GM18499 (cell line): ENCODE measurements around the gene HIVEP1.

ENCODE experiments used
- ATAC-seq: cut with Tn5 transposase; IDR thresholded peaks from one replicate; pipeline ENCODE4 v1.9.1; 2021; ENCODE audit warnings: moderate number of reproducible peaks; ENCODE audit not compliant: insufficient read depth, unreplicated experiment

The HIVEP1 gene

GRCh38 chr6:12012038-12012557 lies at the start of gene HIVEP1:
TSS of gene HIVEP1 (plus strand) at chr6:12012312. CDS start at chr6:12015629, 3,317 bp downstream.
- no peak for ATAC-seq

GRCh38 chr6:11963756-11964500 lies 48.2 kb upstream of the HIVEP1 start:
- ATAC-seq, result no peak

- no peak for ATAC-seq
Measured at GRCh38 chr6:11964729-11965335, 47.3 kb upstream of the HIVEP1 start.

- no peak for ATAC-seq
Measured at GRCh38 chr6:11965499-11965898, 46.6 kb upstream of the HIVEP1 start.

GRCh38 chr6:11968241-11968806 lies 43.8 kb upstream of the HIVEP1 start:
- ATAC-seq, result no peak

GRCh38 chr6:11969092-11969491 lies 43.0 kb upstream of the HIVEP1 start:
- no peak for ATAC-seq

- ATAC-seq, result no peak
Measured at GRCh38 chr6:11970114-11970513, 42.0 kb upstream of the HIVEP1 start.

- no peak for ATAC-seq
Measured at GRCh38 chr6:11971154-11971553, 41.0 kb upstream of the HIVEP1 start.

GRCh38 chr6:11972270-11972669 lies 39.8 kb upstream of the HIVEP1 start:
- ATAC-seq, result no peak

- ATAC-seq, result no peak
Measured at GRCh38 chr6:11972806-11973205, 39.3 kb upstream of the HIVEP1 start.

- ATAC-seq, result no peak
Measured at GRCh38 chr6:11973238-11973637, 38.9 kb upstream of the HIVEP1 start.

- no peak for ATAC-seq
Measured at GRCh38 chr6:11974089-11974488, 38.0 kb upstream of the HIVEP1 start.

GRCh38 chr6:11975353-11975977 lies 36.6 kb upstream of the HIVEP1 start:
- ATAC-seq, result peak; percentile 68

- no peak for ATAC-seq
Measured at GRCh38 chr6:11976489-11976888, 35.6 kb upstream of the HIVEP1 start.

GRCh38 chr6:11977193-11977592 lies 34.9 kb upstream of the HIVEP1 start:
- ATAC-seq, result no peak

GRCh38 chr6:11977738-11978137 lies 34.4 kb upstream of the HIVEP1 start:
- ATAC-seq, result no peak

GRCh38 chr6:11978169-11978987 lies 33.7 kb upstream of the HIVEP1 start:
- ATAC-seq, result no peak

- ATAC-seq, result no peak
Measured at GRCh38 chr6:11979866-11980265, 32.2 kb upstream of the HIVEP1 start.

- ATAC-seq, result no peak
Measured at GRCh38 chr6:11983306-11983705, 28.8 kb upstream of the HIVEP1 start.

GRCh38 chr6:11987386-11987785 lies 24.7 kb upstream of the HIVEP1 start:
- ATAC-seq, result no peak
